Measurements from ENCODE around the gene CTNNA1. TPM values are rescaled to one million over a fixed set of nuclear protein-coding genes. Genes with fewer than 3 reads are reported as not detected.
"Not testable (repeated sequence)": the region's sequence is repeated elsewhere in the genome, so short reads cannot be mapped to it uniquely, and the experiment has no call there.

Gene CTNNA1
- total RNA-seq, 1 experiment from 2014 or later = 734 TPM

- DNase-seq = no peak
- H3K4me1 Mint-ChIP-seq (ENCODE audit: low read depth, unreplicated experiment) = peaks cover 23% of the 10 kb centered on the region
- H3K27ac Mint-ChIP-seq (ENCODE audit: unreplicated experiment) = no peak overlapping the region
- intact Hi-C loops (cut with micrococcal nuclease; ENCODE audit: unreplicated experiment) = no loop called here
- peaks cover 54% of the 10 kb centered on the region for H3K36me3 Mint-ChIP-seq (ENCODE audit: insufficient read depth, unreplicated experiment)
- TF ChIP-seq CTCF (IDR thresholded peaks at IDR 0.05; ENCODE audit: unreplicated experiment) = no peak
- BruUV-seq (replicated peaks) = no TSS peak
- CTCF ChIA-PET = no interaction called here
- no peak overlapping the region for H3K4me3 Mint-ChIP-seq (ENCODE audit: low read depth, unreplicated experiment)
- H3K9me3 Mint-ChIP-seq (ENCODE audit: low read depth, unreplicated experiment) = no peaks in the 10 kb centered on the region
- no peaks in the 10 kb centered on the region for H3K27me3 Mint-ChIP-seq (ENCODE audit: unreplicated experiment)
Measured at GRCh38 chr5:138803935-138804334, 50.7 kb downstream of the CTNNA1 start.

GRCh38 chr5:138805096-138805495 lies 51.9 kb downstream of the CTNNA1 start:
- intact Hi-C loops (cut with micrococcal nuclease; ENCODE audit: unreplicated experiment) = no loop called here
- no peak overlapping the region for H3K4me3 Mint-ChIP-seq (ENCODE audit: low read depth, unreplicated experiment)
- peaks cover 23% of the 10 kb centered on the region for H3K4me1 Mint-ChIP-seq (ENCODE audit: low read depth, unreplicated experiment)
- H3K36me3 Mint-ChIP-seq (ENCODE audit: insufficient read depth, unreplicated experiment) = peaks cover 47% of the 10 kb centered on the region
- no peaks in the 10 kb centered on the region for H3K9me3 Mint-ChIP-seq (ENCODE audit: low read depth, unreplicated experiment)
- no peak for DNase-seq
- no TSS peak for BruUV-seq (replicated peaks)
- no peaks in the 10 kb centered on the region for H3K27me3 Mint-ChIP-seq (ENCODE audit: unreplicated experiment)
- CTCF ChIA-PET = interaction anchor here (1.3 kb wide), 1 partner anchor 25 kb away, joined by 5 read pairs; no protein-coding TSS in a partner anchor
- peak overlapping the region; percentile 32 for H3K27ac Mint-ChIP-seq (ENCODE audit: unreplicated experiment)
- TF ChIP-seq CTCF (IDR thresholded peaks at IDR 0.05; ENCODE audit: unreplicated experiment) = no peak

- BruUV-seq (replicated peaks) = no TSS peak
- Mint-ChIP-seq H3K36me3 (ENCODE audit: insufficient read depth, unreplicated experiment) (peaks cover 54% of the 10 kb centered on the region), H3K4me3 (ENCODE audit: low read depth, unreplicated experiment) (no peak overlapping the region), H3K4me1 (ENCODE audit: low read depth, unreplicated experiment) (peaks cover 16% of the 10 kb centered on the region), H3K9me3 (ENCODE audit: low read depth, unreplicated experiment) (no peaks in the 10 kb centered on the region), H3K27ac (ENCODE audit: unreplicated experiment) (no peak overlapping the region), H3K27me3 (ENCODE audit: unreplicated experiment) (no peaks in the 10 kb centered on the region)
- TF ChIP-seq CTCF (IDR thresholded peaks at IDR 0.05; ENCODE audit: unreplicated experiment) = no peak
- no peak for DNase-seq
- CTCF ChIA-PET = interaction anchor here (0.6 to 1.5 kb wide), 2 partner anchors 17 to 264 kb away, joined by 3 to 4 read pairs; no protein-coding TSS in a partner anchor
- intact Hi-C loops (cut with micrococcal nuclease; ENCODE audit: unreplicated experiment) = no loop called here
Measured at GRCh38 chr5:138807182-138807581, 54.0 kb downstream of the CTNNA1 start.

- CTCF ChIA-PET = no interaction called here
- intact Hi-C loops (cut with micrococcal nuclease; ENCODE audit: unreplicated experiment) = no loop called here
- Mint-ChIP-seq H3K36me3 (ENCODE audit: insufficient read depth, unreplicated experiment) (peaks cover 54% of the 10 kb centered on the region), H3K9me3 (ENCODE audit: low read depth, unreplicated experiment) (no peaks in the 10 kb centered on the region), H3K4me1 (ENCODE audit: low read depth, unreplicated experiment) (peaks cover 8% of the 10 kb centered on the region), H3K27me3 (ENCODE audit: unreplicated experiment) (no peaks in the 10 kb centered on the region), H3K27ac (ENCODE audit: unreplicated experiment) (no peak overlapping the region), H3K4me3 (ENCODE audit: low read depth, unreplicated experiment) (no peak overlapping the region)
- BruUV-seq (replicated peaks) = no TSS peak
- no peak for DNase-seq
- TF ChIP-seq CTCF (IDR thresholded peaks at IDR 0.05; ENCODE audit: unreplicated experiment) = no peak
Measured at GRCh38 chr5:138809391-138809790, 56.2 kb downstream of the CTNNA1 start.

- H3K4me1 Mint-ChIP-seq (ENCODE audit: low read depth, unreplicated experiment) = peaks cover 11% of the 10 kb centered on the region
- peaks cover 52% of the 10 kb centered on the region for H3K36me3 Mint-ChIP-seq (ENCODE audit: insufficient read depth, unreplicated experiment)
- H3K4me3 Mint-ChIP-seq (ENCODE audit: low read depth, unreplicated experiment); DNase-seq; BruUV-seq (replicated peaks); intact Hi-C loops (cut with micrococcal nuclease; ENCODE audit: unreplicated experiment); CTCF ChIA-PET; H3K27me3 Mint-ChIP-seq (ENCODE audit: unreplicated experiment); H3K9me3 Mint-ChIP-seq (ENCODE audit: low read depth, unreplicated experiment); H3K27ac Mint-ChIP-seq (ENCODE audit: unreplicated experiment): not testable (repeated sequence)
Measured at GRCh38 chr5:138810861-138811260, 57.6 kb downstream of the CTNNA1 start.

All from Calu3 (cell line).